B cell (primary cell): Measurements from ENCODE around the gene SEZ6L.

Experiments used
- CTCF ChIP-seq: fragments of 200-600 bp; IDR thresholded peaks from one replicate; pipeline ENCODE4 v1.8.0; 2022; ENCODE audit warnings: antibody characterized with exemption, mild to moderate bottlenecking
- EZH2 ChIP-seq: IDR thresholded peaks from 2 replicates; pipeline ENCODE4 v1.6.1; 2012; ENCODE audit warnings: borderline replicate concordance, low read depth, mild to moderate bottlenecking, moderate library complexity, low read length; ENCODE audit not compliant: insufficient read depth, poor library complexity, severe bottlenecking

GRCh38 chr22:26391091-26391490 is 221.8 kb downstream of the SEZ6L start:
- TF ChIP-seq EZH2 (no peak), CTCF (no peak)
